Subcutaneous adipose tissue (tissue), 4 donors: ENCODE results near the gene WDR62. TPM values are rescaled to one million over a fixed set of nuclear protein-coding genes. Genes with fewer than 3 reads are reported as not detected.

Experiments used
- total RNA-seq, 4 donors: library from RNA; depleted of rRNA; stranded (reverse); fragments of >200 nt; gene quantifications; one replicate each; pipeline ENCODE4 v1.1.0, GENCODE V29; 2016
- TF ChIP-seq, protein P1 (sequence below): fragments of 450-650 bp; IDR thresholded peaks from one replicate; pipeline ENCODE4 v1.5.1; 2016; ENCODE audit warnings: low read depth, mild to moderate bottlenecking, control low read depth, antibody characterized with exemption, moderate library complexity

The WDR62 gene
- total RNA-seq, 4 donors from 2014 or later = 0.34 to 1.1 (median 0.44) TPM; not detected in 1

DNA sequence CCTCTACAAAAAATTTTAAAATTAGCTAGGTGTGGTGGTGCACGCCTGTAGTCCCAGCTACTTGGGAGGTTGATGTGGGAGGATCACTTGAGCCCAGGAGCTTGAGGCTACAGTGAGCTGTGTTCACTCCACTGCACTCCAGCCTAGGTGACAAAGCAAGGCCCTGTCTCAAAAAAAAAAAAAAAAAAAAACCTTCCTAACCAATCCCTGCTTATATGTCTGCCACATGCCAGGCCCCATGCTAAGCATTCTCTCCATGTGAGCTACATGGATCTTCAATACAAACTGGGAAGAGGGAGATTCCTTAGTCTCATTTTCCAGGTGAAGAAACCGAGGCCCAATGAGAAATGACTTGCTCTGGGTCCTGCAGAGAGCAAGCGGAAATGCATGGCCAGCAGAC is 54.0 kb downstream of the WDR62 start:
- TF ChIP-seq, protein P1, sequence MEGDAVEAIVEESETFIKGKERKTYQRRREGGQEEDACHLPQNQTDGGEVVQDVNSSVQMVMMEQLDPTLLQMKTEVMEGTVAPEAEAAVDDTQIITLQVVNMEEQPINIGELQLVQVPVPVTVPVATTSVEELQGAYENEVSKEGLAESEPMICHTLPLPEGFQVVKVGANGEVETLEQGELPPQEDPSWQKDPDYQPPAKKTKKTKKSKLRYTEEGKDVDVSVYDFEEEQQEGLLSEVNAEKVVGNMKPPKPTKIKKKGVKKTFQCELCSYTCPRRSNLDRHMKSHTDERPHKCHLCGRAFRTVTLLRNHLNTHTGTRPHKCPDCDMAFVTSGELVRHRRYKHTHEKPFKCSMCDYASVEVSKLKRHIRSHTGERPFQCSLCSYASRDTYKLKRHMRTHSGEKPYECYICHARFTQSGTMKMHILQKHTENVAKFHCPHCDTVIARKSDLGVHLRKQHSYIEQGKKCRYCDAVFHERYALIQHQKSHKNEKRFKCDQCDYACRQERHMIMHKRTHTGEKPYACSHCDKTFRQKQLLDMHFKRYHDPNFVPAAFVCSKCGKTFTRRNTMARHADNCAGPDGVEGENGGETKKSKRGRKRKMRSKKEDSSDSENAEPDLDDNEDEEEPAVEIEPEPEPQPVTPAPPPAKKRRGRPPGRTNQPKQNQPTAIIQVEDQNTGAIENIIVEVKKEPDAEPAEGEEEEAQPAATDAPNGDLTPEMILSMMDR = no peak

DNA sequence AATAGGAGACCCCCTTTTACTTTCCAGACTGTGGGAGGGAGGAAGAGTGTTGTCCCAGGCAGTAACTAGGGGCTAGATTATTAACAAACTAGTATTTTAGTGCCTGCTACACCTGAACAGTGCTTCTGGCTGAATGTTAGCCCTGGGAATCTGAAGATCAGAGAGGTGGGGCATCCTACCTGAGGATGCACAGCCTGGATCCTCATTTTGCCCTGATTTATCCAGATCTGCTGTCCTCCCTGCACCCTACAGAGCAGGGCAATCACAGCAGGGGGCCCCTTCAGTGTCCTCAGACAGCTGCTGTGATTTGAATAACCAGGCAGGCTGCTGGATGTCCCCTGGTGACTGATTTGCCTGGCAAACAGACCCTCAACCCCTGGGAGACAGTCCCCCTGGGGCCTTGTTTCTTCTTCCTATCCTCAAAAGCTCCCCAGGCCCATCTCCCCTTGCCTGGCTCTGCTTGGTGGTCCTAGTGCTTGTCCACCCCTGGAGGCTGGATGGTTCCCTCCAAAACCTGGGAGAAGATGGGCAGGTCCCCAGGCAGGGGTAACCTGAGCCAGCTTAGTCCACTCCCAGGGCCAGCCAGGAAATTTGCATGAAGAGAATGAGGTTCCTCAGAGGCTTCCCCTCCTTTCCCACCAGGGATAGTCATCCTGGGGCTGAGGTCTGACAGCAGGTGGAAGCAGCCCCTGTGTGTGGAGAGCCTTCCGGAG is 55.9 kb downstream of the WDR62 start, which contains the start of gene OVOL3:
Gene OVOL3, plus strand, starts transcription at position 657 of the 713 bp plus-strand sequence. CDS start 60 bp downstream, outside the sequence.
- TF ChIP-seq, protein P1 = no peak

DNA sequence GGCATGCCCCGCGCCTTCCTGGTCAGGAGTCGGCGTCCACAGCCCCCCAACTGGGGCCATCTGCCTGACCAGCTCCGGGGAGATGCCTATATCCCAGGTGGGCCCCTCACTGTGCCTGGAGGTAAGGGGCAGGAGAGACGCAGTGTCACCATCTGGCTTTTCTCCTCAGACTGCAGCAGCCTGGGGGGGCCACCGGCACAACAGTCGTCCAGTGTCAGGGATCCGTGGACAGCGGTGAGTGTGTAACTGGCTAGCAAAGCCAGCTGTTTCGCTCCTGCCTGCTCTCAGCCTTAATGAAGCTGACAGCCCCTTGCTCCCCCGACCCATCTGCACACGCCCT is 56.5 kb downstream of the WDR62 start:
- TF ChIP-seq, protein P1 = no peak

DNA sequence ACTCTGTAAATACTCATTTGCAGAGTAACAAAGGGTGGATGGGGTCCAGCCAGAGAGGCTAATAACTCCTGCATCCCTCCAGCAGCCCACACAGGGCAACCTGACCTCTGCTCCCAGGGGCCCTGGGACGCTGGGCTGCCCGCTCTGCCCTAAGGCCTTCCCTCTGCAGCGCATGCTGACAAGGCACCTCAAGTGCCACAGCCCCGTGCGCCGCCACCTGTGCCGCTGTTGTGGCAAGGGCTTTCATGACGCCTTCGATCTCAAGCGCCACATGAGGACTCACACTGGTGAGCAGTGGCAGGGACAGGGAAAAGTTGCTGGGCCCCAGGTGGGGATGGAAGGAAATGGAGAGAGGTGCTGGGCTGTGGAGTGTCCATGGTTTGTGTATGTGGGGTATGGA is 58.0 kb downstream of the WDR62 start:
- TF ChIP-seq, protein P1 = no peak

DNA sequence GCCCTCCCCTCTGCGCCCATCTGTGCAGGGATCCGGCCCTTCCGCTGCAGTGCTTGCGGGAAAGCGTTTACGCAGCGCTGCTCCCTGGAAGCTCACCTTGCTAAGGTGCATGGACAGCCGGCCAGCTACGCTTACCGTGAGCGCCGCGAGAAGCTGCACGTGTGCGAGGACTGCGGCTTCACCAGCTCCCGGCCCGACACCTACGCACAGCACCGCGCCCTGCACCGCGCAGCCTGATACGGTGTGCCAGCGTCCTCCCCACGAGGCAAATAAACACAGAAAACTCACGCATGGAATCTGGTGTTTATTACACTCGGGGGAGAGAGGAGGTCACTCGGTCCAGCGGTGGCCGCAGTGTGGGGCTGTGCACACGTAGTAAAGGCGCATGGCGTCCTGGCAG is 58.7 kb downstream of the WDR62 start:
- TF ChIP-seq, protein P1 = no peak

DNA sequence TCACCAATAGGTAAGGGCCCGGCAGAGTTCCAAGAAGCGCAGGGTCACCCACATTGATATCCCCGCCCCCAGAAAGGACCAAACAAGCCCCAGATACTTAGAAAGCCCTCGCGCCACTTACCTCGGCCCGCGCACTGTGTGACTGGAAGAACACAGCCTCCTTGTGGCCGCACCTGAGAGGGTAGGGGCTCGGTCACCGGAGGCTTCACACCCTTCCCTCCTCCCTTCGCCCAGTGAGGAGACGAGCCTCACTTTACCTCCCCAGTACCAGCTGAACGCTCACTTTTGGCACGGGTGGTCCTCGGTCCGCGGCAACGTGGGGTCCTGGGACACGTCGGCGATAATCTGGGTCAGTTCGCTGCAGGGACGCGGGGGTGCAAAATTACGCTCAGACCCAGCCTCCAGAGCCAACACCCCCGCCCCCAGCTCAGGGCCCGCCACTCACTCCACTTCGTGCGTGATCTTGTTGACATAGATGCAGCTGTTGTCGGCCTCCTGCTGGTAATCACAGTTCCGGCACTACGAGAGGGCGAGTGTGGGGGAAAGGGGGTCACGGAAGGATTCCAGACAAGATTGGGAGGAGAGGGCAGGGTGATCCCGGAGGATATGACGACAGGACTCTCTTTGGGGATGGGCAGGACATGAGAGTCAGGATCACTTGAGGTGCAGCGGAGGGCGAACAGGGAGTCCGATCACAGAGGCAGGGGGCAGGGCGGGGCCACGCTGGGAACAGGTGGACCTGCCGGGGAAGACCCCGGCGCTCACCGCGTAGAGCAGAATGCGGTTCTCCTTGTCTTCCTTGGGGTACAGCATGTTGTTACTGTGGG is 59.4 kb downstream of the WDR62 start:
- TF ChIP-seq, protein P1 = no peak

DNA sequence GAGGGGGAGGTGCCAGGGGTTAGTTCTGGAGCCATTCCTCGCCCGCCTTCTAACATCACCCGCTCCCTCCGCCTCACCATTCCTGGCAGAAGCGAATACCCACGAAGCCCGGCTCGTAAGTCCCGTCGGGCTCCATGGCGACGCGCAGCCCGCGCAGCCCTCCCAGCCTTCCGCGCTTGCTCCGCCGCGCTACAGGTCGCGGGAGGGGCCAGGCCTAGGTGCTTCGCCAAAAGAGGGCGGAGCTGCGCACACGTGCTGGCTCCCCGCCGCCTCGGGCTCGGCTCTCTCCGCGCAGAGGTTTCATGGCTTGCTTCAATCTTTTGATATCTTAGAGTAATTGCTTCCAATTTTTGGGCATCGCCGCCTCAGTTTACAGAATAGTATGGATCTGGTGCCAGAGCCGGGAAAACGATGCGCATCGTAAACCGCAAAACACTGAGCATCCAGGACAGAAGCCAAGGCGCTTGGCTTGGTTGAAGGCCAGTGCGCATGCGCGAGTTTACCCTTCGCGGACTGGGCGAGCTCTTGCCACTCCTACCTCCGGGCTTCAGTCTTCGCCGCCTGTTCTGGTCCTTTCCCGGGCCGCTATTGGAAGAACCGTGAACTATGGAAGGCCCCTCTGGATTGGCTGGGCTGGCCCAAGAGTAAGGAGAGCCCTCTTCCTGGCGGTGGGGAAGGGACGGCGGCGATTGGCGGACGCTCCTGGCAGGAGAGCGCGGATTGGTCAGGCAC is 60.2 kb downstream of the WDR62 start, which contains the start of gene POLR2I:
Gene POLR2I, minus strand, starts transcription at position 155 of the 732 bp plus-strand sequence. Its CDS starts 19 bp downstream, at position 136.
- TF ChIP-seq, protein P1 = no peak
